Left lung (tissue), 10 donors: ENCODE results near the gene CIP2A. TPM values are rescaled to one million over a fixed set of nuclear protein-coding genes. Genes with fewer than 3 reads are reported as not detected.

Experiments
- ATAC-seq: fragments of 200-7000 bp; cut with Tn5 transposase; one replicate; pipeline ENCODE4 v1.9.1; 2020; ENCODE audit warnings: moderate library complexity
- DNase-seq, 4 donors: peaks; one replicate each; pipeline ENCODE4 v3.0.0-alpha.2; 2013 to 2020
- H3K27ac ChIP-seq, 2 donors: fragments of 200-600 bp; sonication (generic) in 1 of 2; one replicate each; pipeline versions ENCODE4 v1.5.0 to v1.8.0; 2020 to 2021
- H3K27me3 ChIP-seq, 2 donors: fragments of 200-600 bp; sonication (generic) in 1 of 2; one replicate each; pipeline versions ENCODE4 v1.5.0 to v1.8.0; 2020 to 2021
- H3K36me3 ChIP-seq, 2 donors: fragments of 200-600 bp; sonication (generic) in 1 of 2; one replicate each; pipeline versions ENCODE4 v1.5.0 to v1.8.0; 2020 to 2021
- H3K4me1 ChIP-seq, 2 donors: fragments of 200-600 bp; one replicate each; pipeline ENCODE4 v1.8.0; 2021
- H3K4me3 ChIP-seq, 2 donors: fragments of 200-600 bp; sonication (generic) in 1 of 2; one replicate each; pipeline versions ENCODE4 v1.5.0 to v1.8.0; 2020 to 2021; ENCODE audit warnings: mild to moderate bottlenecking in 1 of 2
- H3K9me3 ChIP-seq, 2 donors: fragments of 200-600 bp; sonication (generic) in 1 of 2; one replicate each; pipeline versions ENCODE4 v1.5.0 to v1.8.0; 2020 to 2021
- CTCF ChIP-seq, 2 donors: fragments of 200-600 bp; sonication (generic) in 1 of 2; IDR thresholded peaks; one replicate each; pipeline versions ENCODE4 v1.5.0 to v1.8.0; 2021; ENCODE audit warnings: antibody characterized with exemption in 2 of 2
- intact Hi-C, 2 donors: fragments of 100-400 bp; cut with DNase I; formaldehyde crosslinking; loops; one replicate each; pipeline versions ENCODE4 v1.11.2 to v1.14.2; 2022
- polyA plus RNA-seq, 6 donors: library from polyadenylated mRNA; unstranded; fragments of 120-200 nt; gene quantifications; one replicate each; pipeline ENCODE4 v1.2.1, GENCODE V29; 2013; ENCODE audit not compliant: insufficient read length in 6 of 6
- total RNA-seq, 2 donors: library from RNA; stranded (reverse); fragmentation: NEBNext Ultra II Directional; extraction: Animal tissue kit (Norgen Biotek cat#: 25700); gene quantifications; one replicate each; pipeline ENCODE4 v1.2.1, GENCODE V29; 2021
- donor health status: DM: no; HTN: yes; CAD: no.
- donor health status: DM: no; HTN: no; CAD: no.

The CIP2A gene
- total and polyA plus RNA-seq, 8 donors = 3.8 to 26.1 (median 17.6) TPM

GRCh38 chr3:108503722-108504121, 85.5 kb downstream of the CIP2A start:
- DNase-seq = no peak
- Histone ChIP-seq H3K4me1 (no peaks in the 10 kb centered on the region), H3K36me3 (no peaks in the 10 kb centered on the region), H3K9me3 (no peaks in the 10 kb centered on the region), H3K27me3 (no peaks in the 10 kb centered on the region), H3K27ac (no peak overlapping the region), H3K4me3 (no peak overlapping the region)
- intact Hi-C loops = no loop called here
- no peak for ATAC-seq
- TF ChIP-seq CTCF (IDR thresholded peaks at IDR 0.05) = no peak

- DNase-seq (no peak), ATAC-seq (no peak)
- intact Hi-C loops = no loop called here
- H3K4me3 ChIP-seq = no peak overlapping the region
- H3K27ac ChIP-seq = no peak overlapping the region
- H3K27me3 ChIP-seq = no peaks in the 10 kb centered on the region
- no peaks in the 10 kb centered on the region for H3K9me3 ChIP-seq
- no peaks in the 10 kb centered on the region for H3K4me1 ChIP-seq
- no peaks in the 10 kb centered on the region for H3K36me3 ChIP-seq
- no peak for TF ChIP-seq CTCF (IDR thresholded peaks at IDR 0.05)
Observed at GRCh38 chr3:108501535-108501934, 87.7 kb downstream of the CIP2A start.

GRCh38 chr3:108500728-108501127, 88.5 kb downstream of the CIP2A start:
- DNase-seq (no peak), ATAC-seq (no peak)
- H3K27ac ChIP-seq = no peak overlapping the region
- no peaks in the 10 kb centered on the region for H3K9me3 ChIP-seq
- no peaks in the 10 kb centered on the region for H3K36me3 ChIP-seq
- TF ChIP-seq CTCF (IDR thresholded peaks at IDR 0.05) = no peak
- intact Hi-C loops = no loop called here
- no peaks in the 10 kb centered on the region for H3K4me1 ChIP-seq
- H3K4me3 ChIP-seq = no peak overlapping the region
- H3K27me3 ChIP-seq = no peaks in the 10 kb centered on the region

Other genes with a start within 250 kb of the CIP2A start
- gene MYH15, start 78.8 kb downstream of the CIP2A start, total RNA-seq = under 1 TPM; 0.05 to 0.70 TPM
- gene MYH15, start 78.8 kb downstream of the CIP2A start, polyA plus RNA-seq = under 1 TPM; 0.21 to 0.50 (median 0.32) TPM
- 10 to 100 TPM; 11.5 to 12.1 TPM for gene DZIP3, start 284 bp upstream of the CIP2A start, total RNA-seq
- 10 to 100 TPM; 26.0 to 32.8 (median 29.7) TPM for gene DZIP3, start 284 bp upstream of the CIP2A start, polyA plus RNA-seq
- gene RETNLB, start 168.0 kb upstream of the CIP2A start, total RNA-seq = not detected
- not detected for gene RETNLB, start 168.0 kb upstream of the CIP2A start, polyA plus RNA-seq
- 1 to 10 TPM in 1 of 2 donors, under 1 TPM in 1; 0.55 to 1.4 TPM for gene TRAT1, start 233.3 kb upstream of the CIP2A start, total RNA-seq
- gene TRAT1, start 233.3 kb upstream of the CIP2A start, polyA plus RNA-seq = under 1 TPM; 0.17 to 0.49 (median 0.27) TPM